ENCODE results near the gene CD27.

GRCh38 chr12:6465467-6466183 lies 20.9 kb downstream of the CD27 start:
- TF ChIP-seq CTCF (IDR thresholded peaks at IDR 0.05) (peak; percentile 46 to 86 (median 86)), POLR2A (IDR thresholded peaks at IDR 0.05) (no peak)
